Suppressor macrophage treated with lipopolysaccharide for 4 hours (primary cell): Measurements from ENCODE around the gene ZNF831.
A peak's percentile ranks its signal among the peaks of the same experiment; 100 is the strongest.

Source experiments
- DNase-seq: peaks from one replicate; pipeline ENCODE4 v3.0.0-alpha.2; 2020

The ZNF831 gene

DNA sequence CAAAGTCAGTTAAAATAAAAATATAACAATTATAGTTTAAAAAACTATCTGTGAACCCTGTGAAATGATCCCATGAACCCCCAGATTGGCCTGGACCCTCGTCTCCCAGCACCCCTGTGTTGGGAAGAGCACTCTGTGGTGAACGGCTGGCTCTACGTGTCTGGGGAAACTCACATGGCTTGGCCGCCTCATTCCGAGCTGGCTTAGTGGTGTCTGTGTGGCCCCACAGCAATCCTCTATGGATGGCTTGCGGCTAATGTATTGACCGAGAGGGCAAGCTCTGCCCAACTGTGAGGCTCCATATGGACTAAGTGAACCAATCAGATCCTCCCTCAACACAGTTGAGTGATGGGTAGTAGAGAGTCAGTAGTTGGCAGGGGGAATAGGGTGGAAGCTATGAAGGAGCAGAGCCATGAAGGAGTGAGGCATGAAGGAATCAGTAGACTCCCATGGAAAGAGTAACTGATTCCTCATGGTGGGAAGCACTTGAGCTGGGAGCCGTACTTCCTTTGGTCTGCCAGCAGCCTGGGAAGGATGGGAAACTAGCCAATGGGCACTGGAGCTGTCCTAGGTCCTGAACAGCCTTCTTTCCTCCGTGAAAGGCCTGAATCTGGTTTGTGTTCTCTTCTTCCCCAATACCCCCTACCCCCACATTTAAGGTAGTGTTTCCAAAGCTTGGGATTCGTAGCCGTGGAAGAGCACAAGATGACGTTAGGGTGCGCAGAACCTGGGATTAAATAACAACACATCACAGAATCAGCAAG, 21.6 kb upstream of the ZNF831 start:
- peak; percentile 5 for DNase-seq

GRCh38 chr20:59143326-59143725, 20.3 kb upstream of the ZNF831 start:
- no peak for DNase-seq

GRCh38 chr20:59144179-59144830, 19.3 kb upstream of the ZNF831 start:
- no peak for DNase-seq

DNA sequence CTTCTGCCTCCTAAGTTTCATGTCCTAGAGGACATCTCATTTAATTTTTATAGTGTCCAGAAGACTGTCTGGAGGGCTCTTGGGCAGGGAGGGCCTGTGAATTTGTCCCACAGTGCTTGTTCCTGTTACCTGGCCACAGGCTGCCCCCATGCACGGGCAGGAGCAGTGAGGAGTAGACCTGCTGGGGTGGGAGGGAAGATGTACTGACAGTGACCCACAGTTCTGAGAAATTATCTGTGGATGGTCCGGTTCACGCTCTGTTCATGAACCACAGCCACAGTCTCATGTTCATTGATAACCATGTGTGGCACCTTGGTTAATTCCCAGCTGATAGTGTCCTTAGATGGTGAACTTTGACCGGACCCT, 18.8 kb upstream of the ZNF831 start:
- no peak for DNase-seq

GRCh38 chr20:59145247-59145923, 18.2 kb upstream of the ZNF831 start:
- DNase-seq, result no peak

DNA sequence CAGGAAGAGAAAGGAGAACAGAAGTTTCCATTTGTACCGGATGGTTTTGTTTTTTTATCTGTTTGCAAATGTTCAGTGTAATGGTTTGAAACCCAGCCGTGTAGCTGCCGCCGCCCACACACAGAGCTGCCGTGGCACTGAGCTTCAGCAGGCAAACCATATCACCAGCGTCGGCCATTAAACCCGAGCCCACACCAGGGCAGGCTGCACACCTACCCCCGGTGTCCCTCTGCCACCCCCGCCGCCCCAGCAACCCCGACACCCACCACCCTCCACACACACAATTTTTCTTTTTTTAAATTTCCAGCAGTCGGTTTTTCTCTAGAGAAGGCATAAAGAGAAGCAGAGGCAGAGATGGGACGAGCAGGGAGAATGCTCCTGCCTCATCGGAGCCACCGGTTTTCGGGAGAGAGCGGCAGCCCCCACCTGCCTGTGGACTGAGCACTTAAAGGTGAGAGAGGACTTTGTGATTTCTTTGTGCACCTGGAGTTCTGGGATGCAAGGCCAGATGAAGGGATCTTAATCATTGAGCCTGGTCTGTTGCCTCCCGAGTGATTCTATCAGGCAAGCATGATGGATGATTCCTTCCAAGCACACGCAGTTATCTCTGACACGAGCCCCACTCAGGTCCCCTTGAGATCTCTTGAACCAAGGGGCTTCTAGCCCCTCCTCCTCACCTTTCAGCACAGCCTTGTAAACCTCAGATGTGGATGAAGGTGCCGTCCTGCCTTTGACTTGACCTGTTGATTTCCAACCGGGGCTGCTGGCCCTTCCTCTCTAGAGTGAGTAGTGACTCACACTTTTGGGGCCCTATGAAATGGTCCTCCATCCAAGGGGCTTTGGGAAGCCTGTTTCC, 17.5 kb upstream of the ZNF831 start:
- no peak for DNase-seq

DNA sequence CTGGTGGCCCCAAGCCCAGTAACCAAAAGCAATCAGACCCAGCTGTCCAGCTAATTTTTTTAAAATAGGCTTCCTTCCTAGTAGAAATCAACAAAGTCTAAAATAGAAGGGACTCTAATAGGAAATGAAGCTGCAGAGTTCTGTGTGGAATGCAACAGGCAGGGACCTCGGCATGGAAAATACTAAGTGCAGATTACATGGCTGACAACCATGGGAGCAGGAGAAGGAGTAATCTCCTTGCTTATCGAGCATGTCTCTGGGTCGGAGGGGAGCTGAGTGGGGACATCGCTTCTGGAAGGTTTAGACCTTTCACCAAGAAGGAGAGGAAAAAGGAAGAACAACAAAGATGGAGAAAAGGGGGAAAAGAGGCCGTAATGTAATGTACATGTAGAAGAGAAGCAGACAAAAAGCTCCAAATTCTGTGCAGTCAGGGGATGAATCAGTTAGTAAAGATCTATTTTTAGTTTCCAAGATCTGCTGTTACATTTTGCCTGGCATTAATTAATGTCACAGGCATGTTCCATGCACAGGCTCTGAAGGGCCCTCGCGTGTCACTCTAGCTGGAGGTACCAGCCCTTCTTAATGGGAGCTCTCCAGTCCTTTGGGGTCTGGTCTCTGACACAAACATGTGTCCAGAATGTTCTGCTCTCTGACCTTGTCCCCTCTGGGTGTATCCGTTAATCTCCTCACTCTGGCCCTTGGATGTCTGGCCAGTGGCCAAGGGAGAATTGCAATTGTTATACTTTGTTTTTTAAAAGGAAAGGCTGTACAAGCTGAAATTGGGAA, 16.6 kb upstream of the ZNF831 start:
- DNase-seq, result no peak

DNA sequence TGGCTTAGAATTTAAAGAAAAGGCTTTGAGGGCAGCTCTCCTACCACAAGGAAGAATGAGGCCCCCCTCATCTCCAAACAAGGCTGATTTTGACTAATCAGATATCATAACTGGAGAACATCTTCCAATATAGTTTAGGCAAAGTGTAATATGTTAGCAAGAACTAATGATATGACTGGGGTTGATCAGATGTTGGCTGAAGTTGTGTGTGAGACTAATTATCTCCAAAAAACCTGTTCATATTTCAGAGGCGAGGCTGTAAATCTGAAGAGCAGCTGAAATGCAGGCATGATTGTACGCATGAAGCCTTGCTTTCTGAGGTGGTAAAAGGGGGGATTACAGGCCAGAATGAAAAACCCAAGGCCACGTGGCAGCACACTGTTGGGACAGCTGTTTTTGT, 16.0 kb upstream of the ZNF831 start:
- DNase-seq, result no peak

DNA sequence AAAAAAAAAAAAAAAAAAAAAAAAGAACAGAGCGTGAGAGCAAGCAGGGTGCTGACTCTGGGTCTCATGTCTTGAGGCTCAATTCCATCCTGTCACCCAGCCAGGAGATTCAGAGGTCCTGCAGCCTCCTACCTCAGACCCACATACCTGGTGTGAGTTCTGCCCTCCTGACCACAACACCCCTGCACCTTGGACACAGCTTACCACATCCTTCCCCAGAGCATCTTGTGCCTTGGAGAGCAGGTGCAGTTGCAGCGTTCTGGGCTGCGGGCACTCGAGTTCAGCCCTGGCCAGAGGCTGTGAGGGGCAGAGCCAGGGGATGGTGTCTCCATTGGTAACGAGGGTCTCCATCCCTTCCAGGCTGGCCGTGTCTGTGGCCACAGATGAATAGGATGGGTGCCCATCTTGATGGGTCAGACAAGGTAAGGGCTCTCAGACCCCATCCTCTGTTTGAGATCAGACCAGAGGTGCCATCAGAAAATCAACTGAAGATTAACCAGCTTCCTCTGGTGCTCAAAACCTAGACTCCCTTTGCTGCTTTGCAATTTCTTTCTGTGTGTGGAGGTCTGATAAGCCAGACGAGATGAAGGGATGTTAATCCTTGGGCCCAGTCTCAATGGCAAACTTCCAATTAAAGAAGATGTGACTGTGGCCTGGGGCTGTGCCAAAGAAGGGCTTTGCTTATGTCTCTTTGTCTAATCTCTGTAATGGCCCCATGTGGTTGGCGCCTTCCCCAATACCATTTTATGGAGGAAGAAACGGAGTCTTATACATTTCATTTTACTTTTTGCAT, 14.7 kb upstream of the ZNF831 start:
- no peak for DNase-seq

DNA sequence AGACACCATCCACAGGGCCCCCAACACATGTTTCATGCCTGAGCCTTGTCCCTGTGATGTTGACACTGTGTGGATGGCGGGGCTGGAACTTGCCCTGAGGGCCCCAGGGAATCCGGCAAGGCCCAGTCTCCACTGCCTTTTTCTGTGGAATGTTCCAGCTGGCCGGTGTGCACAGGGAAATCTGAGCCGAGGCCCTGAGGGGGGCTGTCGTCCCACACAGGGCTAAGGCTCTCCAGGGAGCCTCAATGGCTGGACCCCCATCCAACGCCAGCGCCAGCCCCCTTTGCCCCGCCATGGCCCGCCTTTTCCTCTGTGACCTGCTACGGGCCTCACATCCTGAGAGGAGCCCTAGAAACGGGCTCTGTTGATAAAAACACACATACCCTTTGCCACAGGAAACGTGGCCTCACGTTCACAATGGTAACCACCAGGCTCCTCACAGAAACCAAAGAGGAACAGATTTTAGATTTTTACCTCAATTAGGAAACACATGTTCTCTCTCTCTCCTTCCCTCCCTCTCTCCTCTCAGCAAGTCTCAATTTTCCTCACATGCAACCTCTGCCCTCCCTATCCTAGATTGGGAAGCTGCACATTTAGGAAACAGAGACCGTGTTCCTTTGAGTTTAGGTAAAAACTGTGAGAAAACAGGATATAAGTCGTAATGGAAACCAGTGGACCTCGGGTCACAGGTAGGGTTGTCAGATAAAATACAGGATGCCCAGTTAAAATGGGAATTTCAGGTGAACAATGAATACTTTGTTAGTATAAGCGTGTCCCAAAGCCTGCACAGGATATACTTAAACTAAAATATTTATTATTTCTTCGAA, 13.7 kb upstream of the ZNF831 start:
- DNase-seq, result no peak

DNA sequence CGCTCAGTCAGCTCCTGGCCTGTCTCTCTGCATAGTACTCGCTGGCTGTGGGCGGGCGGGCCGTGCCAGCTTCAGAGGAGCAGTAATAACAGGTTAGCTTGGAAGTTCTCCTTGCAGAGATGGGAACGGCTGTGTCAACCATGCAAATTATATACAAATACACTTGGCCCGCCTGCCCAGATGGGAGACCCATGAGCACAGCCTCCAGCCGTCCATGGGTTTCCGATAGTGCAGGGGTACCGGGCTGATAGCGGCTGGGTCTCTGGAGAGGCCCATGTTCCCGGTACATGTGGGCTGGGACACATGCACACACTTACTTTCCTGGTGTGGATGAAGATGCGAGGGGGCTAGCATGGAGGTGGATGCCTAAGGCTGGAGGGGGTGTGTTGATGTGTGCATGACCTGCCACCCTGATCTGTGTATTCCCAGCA, 12.8 kb upstream of the ZNF831 start:
- no peak for DNase-seq

- no peak for DNase-seq
Measured at GRCh38 chr20:59151391-59151790, 12.2 kb upstream of the ZNF831 start.

GRCh38 chr20:59151820-59152219, 11.8 kb upstream of the ZNF831 start:
- DNase-seq, result no peak

- no peak for DNase-seq
Measured at GRCh38 chr20:59152559-59153354, 10.9 kb upstream of the ZNF831 start.

- DNase-seq, result no peak
Measured at GRCh38 chr20:59153355-59153681, 10.3 kb upstream of the ZNF831 start.

DNA sequence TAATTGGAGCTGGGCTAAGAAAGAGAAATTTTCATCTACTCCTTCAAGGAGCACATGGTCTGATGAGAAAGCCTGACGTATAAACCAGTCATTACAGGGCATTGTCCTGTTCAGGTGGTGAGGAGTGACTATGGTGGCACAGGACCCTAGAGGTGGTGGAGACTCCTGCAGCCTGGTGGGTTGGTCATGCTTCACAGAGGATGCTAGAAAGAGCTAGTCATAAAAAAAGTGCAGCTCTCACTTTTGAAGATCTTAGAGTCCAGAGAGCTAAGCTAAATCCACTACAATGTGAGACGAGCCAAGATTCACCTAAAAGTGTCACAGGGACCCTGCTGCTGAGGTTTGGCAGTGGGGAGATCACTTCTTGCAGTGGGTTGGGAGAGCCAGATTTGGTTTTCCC, 9.8 kb upstream of the ZNF831 start:
- DNase-seq, result no peak

- no peak for DNase-seq
Measured at GRCh38 chr20:59154317-59155013, 9.2 kb upstream of the ZNF831 start.

DNA sequence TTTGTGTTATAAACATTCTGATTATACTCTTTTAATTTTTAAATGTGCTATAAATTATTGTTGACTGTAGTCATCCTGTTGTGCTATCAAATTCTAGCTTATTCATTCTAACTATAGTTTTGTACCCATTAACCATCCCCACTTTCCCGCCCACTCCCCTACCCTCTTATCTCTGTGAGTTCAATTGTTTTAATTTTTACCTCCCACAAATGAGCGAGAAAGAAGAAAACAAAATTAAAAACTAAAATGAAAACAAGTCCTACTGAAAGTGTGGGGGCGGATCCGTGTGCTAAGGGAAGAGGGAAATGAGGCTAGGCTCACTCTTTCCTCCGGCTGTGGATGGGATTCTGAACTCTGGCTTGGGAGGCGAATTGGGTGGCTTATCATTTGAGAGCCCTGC, 6.6 kb upstream of the ZNF831 start:
- DNase-seq, result no peak

- no peak for DNase-seq
Measured at GRCh38 chr20:59157531-59157930, 6.1 kb upstream of the ZNF831 start.
